ENCODE measurements around the gene CNGA3. TPM values are rescaled to one million over a fixed set of nuclear protein-coding genes. Genes with fewer than 3 reads are reported as not detected.

The CNGA3 gene
- polyA plus RNA-seq, 2 of the 4 experiments (the other 2 are of a cell fraction): not detected

GRCh38 chr2:98404556-98405250 lies 58.4 kb downstream of the CNGA3 start:
- ChIA-PET POLR2A (no interaction called here), CTCF (interaction anchor here (2.5 kb wide), 1 partner anchor 19 kb away, joined by 5 read pairs; no protein-coding TSS in a partner anchor)
- no peak overlapping the region for H3K27ac ChIP-seq
- no peak overlapping the region for H3K4me3 ChIP-seq
- no peak overlapping the region for H3K4me2 ChIP-seq
- H3K9me3 ChIP-seq: no peaks in the 10 kb centered on the region
- no peaks in the 10 kb centered on the region for H3K4me1 ChIP-seq
- no peak; a peak in 1 of 6 replicates for ATAC-seq
- no peak for DNase-seq (ENCODE audit: low read depth in 1 of 2, low spot score in 1 of 2)
- no peak for FAIRE-seq
- no peak for TF ChIP-seq ZNF302 (CRISPR knock-in tag; IDR thresholded peaks at IDR 0.05)
- TF ChIP-seq ZSCAN20 (CRISPR knock-in tag; IDR thresholded peaks at IDR 0.05): no peak
- no peak for TF ChIP-seq KDM1A (IDR thresholded peaks at IDR 0.05; ENCODE audit: low read depth)
- TF ChIP-seq CTCF (IDR thresholded peaks at IDR 0.05): no peak
- no peak for TF ChIP-seq E2F6 (IDR thresholded peaks at IDR 0.05; ENCODE audit: borderline replicate concordance, low read depth)
- no peak for TF ChIP-seq CHD2 (IDR thresholded peaks at IDR 0.05; ENCODE audit: low read length, partially characterized antibody)
- TF ChIP-seq SMC3 (IDR thresholded peaks at IDR 0.05): no peak
- TF ChIP-seq FOSL2 (IDR thresholded peaks at IDR 0.05): no peak
- no peak for TF ChIP-seq FOSL2 (CRISPR knock-in tag; IDR thresholded peaks at IDR 0.05)
- TF ChIP-seq KDM5A (IDR thresholded peaks at IDR 0.05): no peak
- no peak for TF ChIP-seq HES2 (IDR thresholded peaks at IDR 0.05)
- no peak for TF ChIP-seq NPAS2 (CRISPR knock-in tag; IDR thresholded peaks at IDR 0.05; ENCODE audit: borderline replicate concordance)
- TF ChIP-seq EP300 (IDR thresholded peaks at IDR 0.05): no peak
- no peak for TF ChIP-seq HDAC2 (IDR thresholded peaks at IDR 0.05)
- TF ChIP-seq FOXS1 (CRISPR knock-in tag; IDR thresholded peaks at IDR 0.05): no peak
- TF ChIP-seq GATA3 (IDR thresholded peaks at IDR 0.05; ENCODE audit: borderline replicate concordance): no peak
- TF ChIP-seq RFX5 (IDR thresholded peaks at IDR 0.05): no peak
- TF ChIP-seq HMGXB4 (CRISPR knock-in tag; IDR thresholded peaks at IDR 0.05; ENCODE audit: borderline replicate concordance): no peak
- no peak for TF ChIP-seq NFE2L2 (conservative IDR thresholded peaks at IDR 0.05; ENCODE audit: low read length)
- TF ChIP-seq CHD4 (IDR thresholded peaks at IDR 0.05; ENCODE audit: borderline replicate concordance): no peak
- no peak for TF ChIP-seq HOXB13 (CRISPR knock-in tag; IDR thresholded peaks at IDR 0.05; ENCODE audit: low read depth)
- 30% methylated on average over 2 of the region's 2 CpGs for WGBS (ENCODE audit: missing lambda C conversion rate)

GRCh38 chr2:98405301-98405700 lies 59.0 kb downstream of the CNGA3 start:
- no peaks in the 10 kb centered on the region for H3K4me1 ChIP-seq
- H3K4me3 ChIP-seq: no peak overlapping the region
- FAIRE-seq (no peak), ATAC-seq (no peak), DNase-seq (ENCODE audit: low read depth in 1 of 2, low spot score in 1 of 2) (no peak)
- POLR2A ChIA-PET: no interaction called here
- CTCF ChIA-PET: no interaction called here
- no peak for TF ChIP-seq CHD4 (IDR thresholded peaks at IDR 0.05; ENCODE audit: borderline replicate concordance)
- TF ChIP-seq MAX (IDR thresholded peaks at IDR 0.05): no peak
- TF ChIP-seq HOXB5 (CRISPR knock-in tag; IDR thresholded peaks at IDR 0.05): no peak
- WGBS (ENCODE audit: missing lambda C conversion rate): 33% methylated on average over 2 of the region's 2 CpGs
- H3K4me2 ChIP-seq: no peak overlapping the region
- no peak overlapping the region for H3K27ac ChIP-seq
- no peaks in the 10 kb centered on the region for H3K9me3 ChIP-seq
